Thoracic aorta (tissue), 2 donors: Measurements from ENCODE around the gene KCTD1. TPM values are rescaled to one million over a fixed set of nuclear protein-coding genes. Genes with fewer than 3 reads are reported as not detected.

Experiments
- ATAC-seq: fragments of 150-250 bp; one replicate; pipeline ENCODE4 v1.8.0; 2017; ENCODE audit warnings: low read depth; ENCODE audit not compliant: insufficient number of reproducible peaks, low FRiP score
- DNase-seq: peaks from one replicate; pipeline ENCODE4 v3.0.0-alpha.2; 2020; ENCODE audit warnings: low spot score
- H3K27ac ChIP-seq, 2 donors: fragments of 200-600 bp; sonication (generic); 1 replicate in 1 of 2; 2 replicates in 1 of 2; pipeline ENCODE4 v1.5.1; 2016; ENCODE audit warnings: mild to moderate bottlenecking in 2 of 2, moderate library complexity in 2 of 2
- H3K27me3 ChIP-seq: fragments of 200-600 bp; sonication (generic); replicated peaks from 2 replicates; pipeline ENCODE4 v1.6.0; 2016; ENCODE audit warnings: mild to moderate bottlenecking; ENCODE audit not compliant: insufficient read depth
- H3K36me3 ChIP-seq: fragments of 200-600 bp; sonication (generic); one replicate; pipeline ENCODE4 v1.5.1; 2016
- H3K4me1 ChIP-seq, 2 donors: fragments of 200-600 bp; sonication (generic); 1 replicate in 1 of 2; 2 replicates in 1 of 2; pipeline versions ENCODE4 v1.5.1 to v1.6.0; 2016; ENCODE audit warnings: low read depth in 2 of 2, mild to moderate bottlenecking in 1 of 2; ENCODE audit not compliant: control insufficient read depth in 1 of 2
- H3K4me3 ChIP-seq: fragments of 200-600 bp; sonication (generic); 2 replicates; pipeline ENCODE4 v1.5.1; 2016; ENCODE audit warnings: mild to moderate bottlenecking
- H3K9me3 ChIP-seq: fragments of 200-600 bp; sonication (generic); 2 replicates; pipeline ENCODE4 v1.5.1; 2016
- CTCF ChIP-seq: fragments of 200-600 bp; sonication (generic); IDR thresholded peaks from one replicate; pipeline ENCODE4 v1.5.1; 2019; ENCODE audit warnings: antibody characterized with exemption
- total RNA-seq, 2 donors: library from RNA; depleted of rRNA; stranded (reverse); fragments of >200 nt; gene quantifications; one replicate each; pipeline versions ENCODE4 v1.1.0 to v1.2.3, GENCODE V29; 2016

The KCTD1 gene
- total RNA-seq, 2 donors from 2014 or later = 13.4 to 14.7 TPM

- H3K36me3 ChIP-seq = no peaks in the 10 kb centered on the region
- ATAC-seq (no peak), DNase-seq (no peak)
- no peak for TF ChIP-seq CTCF
- no peak overlapping the region for H3K27ac ChIP-seq
- no peaks in the 10 kb centered on the region for H3K27me3 ChIP-seq
- H3K4me3 ChIP-seq = no peak overlapping the region
- H3K9me3 ChIP-seq = no peaks in the 10 kb centered on the region
- H3K4me1 ChIP-seq = no peaks in the 10 kb centered on the region
These were observed 90.6 kb downstream of the KCTD1 start for GRCh38 chr18:26457611-26458353.

GRCh38 chr18:26457195-26457594 is 91.2 kb downstream of the KCTD1 start:
- TF ChIP-seq CTCF = no peak
- ATAC-seq = no peak
- no peak for DNase-seq
- Histone ChIP-seq H3K4me1 (no peaks in the 10 kb centered on the region), H3K4me3 (no peak overlapping the region), H3K27ac (no peak overlapping the region), H3K27me3 (no peaks in the 10 kb centered on the region), H3K36me3 (no peaks in the 10 kb centered on the region), H3K9me3 (no peaks in the 10 kb centered on the region)

- no peaks in the 10 kb centered on the region for H3K4me1 ChIP-seq
- H3K27ac ChIP-seq = no peak overlapping the region
- no peak for TF ChIP-seq CTCF
- ATAC-seq (no peak), DNase-seq (no peak)
- H3K4me3 ChIP-seq = no peak overlapping the region
- H3K36me3 ChIP-seq = no peaks in the 10 kb centered on the region
- H3K9me3 ChIP-seq = no peaks in the 10 kb centered on the region
- no peaks in the 10 kb centered on the region for H3K27me3 ChIP-seq
These were observed 92.3 kb downstream of the KCTD1 start for GRCh38 chr18:26456070-26456491.

- Histone ChIP-seq H3K27ac (no peak overlapping the region), H3K27me3 (no peaks in the 10 kb centered on the region), H3K9me3 (no peaks in the 10 kb centered on the region), H3K4me1 (no peaks in the 10 kb centered on the region), H3K36me3 (no peaks in the 10 kb centered on the region), H3K4me3 (no peak overlapping the region)
- DNase-seq = no peak
- no peak for TF ChIP-seq CTCF
- no peak for ATAC-seq
These were observed 92.7 kb downstream of the KCTD1 start for GRCh38 chr18:26455639-26456038.

GRCh38 chr18:26454616-26455015 is 93.7 kb downstream of the KCTD1 start:
- Histone ChIP-seq H3K4me1 (no peaks in the 10 kb centered on the region), H3K4me3 (no peak overlapping the region), H3K27me3 (no peaks in the 10 kb centered on the region), H3K9me3 (no peaks in the 10 kb centered on the region), H3K36me3 (no peaks in the 10 kb centered on the region), H3K27ac (no peak overlapping the region)
- ATAC-seq = no peak
- no peak for TF ChIP-seq CTCF
- DNase-seq = no peak
